ENCODE results near the gene PTRHD1.

PTRHD1 gene

DNA sequence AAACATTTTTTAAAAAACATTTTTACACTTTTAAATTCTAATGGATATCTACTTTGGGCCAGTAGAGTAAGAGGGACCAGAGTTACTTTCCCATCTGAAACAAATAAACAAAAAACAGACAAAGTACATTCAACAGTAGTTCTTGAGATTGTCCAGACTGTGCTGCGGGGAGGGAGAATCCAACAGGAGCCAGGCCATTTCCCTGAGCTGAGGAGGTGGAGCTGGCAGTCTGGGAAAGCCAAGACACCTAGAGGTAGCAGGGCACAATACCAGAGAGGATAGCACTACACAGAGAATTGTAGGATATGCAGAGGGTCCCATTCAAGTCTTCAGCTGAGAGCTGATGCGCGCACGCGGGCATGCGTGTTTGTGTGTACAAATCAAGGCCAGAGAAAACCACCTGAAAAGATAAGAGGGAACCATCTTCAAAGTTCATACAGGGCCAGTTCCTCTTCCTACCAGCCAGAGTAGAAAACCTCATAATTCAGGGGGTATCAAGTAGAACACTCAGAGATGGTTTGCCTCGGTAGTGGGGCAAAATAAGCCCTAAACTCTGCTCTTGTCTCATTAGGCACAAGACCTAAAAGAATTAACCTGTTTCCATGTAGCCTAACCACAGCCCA, 44.0 kb downstream of the PTRHD1 start:
- no peak for DNase-seq

DNA sequence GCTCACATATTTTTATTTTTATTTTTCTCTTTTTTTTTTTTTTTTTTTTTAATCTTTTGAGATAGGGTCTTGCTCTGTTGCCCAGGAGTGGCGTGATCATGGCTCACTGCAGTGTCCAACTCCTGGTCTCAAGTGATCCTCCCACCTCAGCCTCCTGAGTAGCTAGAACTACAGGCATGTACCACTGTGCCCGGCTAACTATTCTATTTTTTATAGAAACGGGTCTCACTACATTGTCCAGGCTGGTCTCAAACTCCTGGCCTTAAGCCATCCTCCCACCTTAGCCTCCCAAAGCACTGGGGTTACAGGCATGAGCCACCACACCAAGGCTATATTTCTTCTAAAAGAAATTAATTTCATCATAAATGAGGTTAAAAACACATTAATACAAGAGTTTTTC, 45.9 kb downstream of the PTRHD1 start:
- DNase-seq, result no peak

DNA sequence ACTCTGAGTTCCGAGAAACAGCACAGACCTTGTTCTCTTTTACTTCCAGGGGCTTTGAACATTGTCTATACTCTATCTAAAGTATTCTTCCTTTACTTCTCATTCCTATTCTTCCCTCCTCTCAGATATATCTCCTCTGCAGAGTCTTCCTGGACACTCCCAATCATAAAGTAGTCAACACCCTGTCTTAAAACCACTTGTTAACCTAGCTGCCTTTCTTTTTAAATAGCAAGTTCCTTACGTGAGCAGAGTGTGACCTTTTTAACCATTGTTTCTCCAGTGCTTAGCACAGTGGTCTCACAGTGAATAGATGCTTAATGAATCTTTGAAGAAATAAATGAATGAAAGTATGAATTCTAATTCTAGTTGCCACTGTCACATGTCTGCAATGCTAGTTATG, 47.4 kb downstream of the PTRHD1 start:
- no peak for DNase-seq

DNA sequence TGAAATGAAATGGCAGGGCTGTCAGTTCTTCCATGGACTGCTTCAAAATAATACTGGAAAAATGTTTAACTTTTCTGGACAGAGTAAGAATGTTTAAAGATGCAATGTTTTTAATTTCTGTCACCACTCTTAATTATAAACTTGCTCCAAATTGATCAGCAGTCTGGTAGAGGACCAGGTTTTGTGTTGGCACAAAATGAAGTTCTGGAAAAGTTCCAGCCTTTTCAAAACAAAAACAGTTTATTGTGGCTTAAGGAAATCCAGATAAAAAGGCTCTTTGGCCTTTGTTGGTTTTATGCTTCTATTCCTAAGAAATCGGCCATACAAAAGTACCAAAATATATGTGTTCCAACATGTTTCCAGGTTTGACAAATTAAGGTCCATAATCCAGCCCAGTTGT, 48.8 kb downstream of the PTRHD1 start:
- DNase-seq, result no peak

DNA sequence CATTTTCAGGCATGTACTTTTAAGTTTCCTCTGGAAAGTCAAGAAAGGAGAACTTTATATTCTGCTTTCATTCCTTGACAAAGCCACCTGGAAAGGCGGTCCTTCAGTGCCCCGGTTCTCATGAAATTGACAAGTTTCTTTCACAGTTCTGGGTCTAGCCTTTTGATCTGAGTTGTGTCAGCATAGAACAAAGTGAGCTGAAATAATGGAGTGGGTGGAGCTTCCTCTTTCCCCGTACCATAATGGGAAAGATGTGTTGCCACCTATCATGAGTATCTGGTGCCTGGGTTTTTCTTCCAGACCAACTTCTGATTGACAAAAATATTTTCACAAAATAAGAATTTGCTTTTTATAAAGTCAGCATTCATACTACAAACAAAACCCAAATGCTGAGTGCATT, 49.3 kb downstream of the PTRHD1 start:
- DNase-seq, result no peak

DNA sequence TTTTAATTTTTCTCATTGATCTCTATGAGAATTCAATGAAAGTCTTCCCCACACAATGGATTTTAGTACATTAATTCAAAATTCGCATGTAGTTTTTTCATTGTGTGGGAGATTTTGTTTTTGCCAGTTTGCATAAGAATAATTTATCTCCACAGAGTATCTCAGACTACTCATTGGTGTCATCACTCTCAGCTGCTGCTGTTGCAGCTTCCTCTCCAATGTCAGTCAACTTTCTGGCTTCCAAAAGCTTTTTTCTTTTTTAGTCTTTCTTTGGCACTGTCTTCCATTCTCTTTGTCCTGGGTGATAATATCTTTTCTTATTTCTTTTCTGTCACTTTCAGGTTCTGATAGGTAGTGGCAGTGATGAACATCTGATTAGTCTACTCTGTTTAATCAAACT, 50.5 kb downstream of the PTRHD1 start:
- DNase-seq, result no peak

DNA sequence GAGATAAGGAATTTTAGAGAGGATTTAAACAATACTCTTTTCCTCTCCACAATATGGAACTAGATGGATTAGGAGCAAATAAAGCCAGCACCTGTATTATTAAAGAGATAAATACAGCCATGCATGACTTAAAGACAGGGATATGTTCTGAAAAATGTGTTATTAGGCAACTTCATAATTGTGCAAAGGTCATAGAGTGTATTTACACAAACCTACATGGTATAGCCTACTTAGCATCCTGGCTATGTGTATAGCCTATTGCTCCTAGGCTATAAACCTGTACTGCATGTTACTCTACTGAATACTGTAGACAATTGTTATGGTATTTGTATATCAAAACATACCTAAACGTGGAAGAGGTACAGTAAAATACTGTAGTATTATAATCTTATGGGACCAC, 53.0 kb downstream of the PTRHD1 start:
- DNase-seq, result no peak

Measured in activated CD4-positive, alpha-beta T cell treated with anti-CD3 and anti-CD28 coated beads, Interleukin-2, amount 50 U/mL, for 1 hour (primary cell).